Dendritic cell treated with granulocyte-macrophage colony-stimulating factor and Interleukin-4, amounts not matched to agents 40 ng/mL and 50 ng/mL, for 4 days (primary cell): ENCODE results near the gene CD300A.
"Not testable (repeated sequence)": the region's sequence is repeated elsewhere in the genome, so short reads cannot be mapped to it uniquely, and the experiment has no call there.

Experiments
- H3K27ac Mint-ChIP-seq: one replicate; pipeline ENCODE4 v1.8.0; 2022; ENCODE audit warnings: mild to moderate bottlenecking, mixed read lengths
- H3K27me3 Mint-ChIP-seq: one replicate; pipeline ENCODE4 v1.8.0; 2022; ENCODE audit warnings: mild to moderate bottlenecking, mixed read lengths
- H3K36me3 Mint-ChIP-seq: one replicate; pipeline ENCODE4 v1.8.0; 2022; ENCODE audit warnings: low read depth, mixed read lengths
- H3K4me1 Mint-ChIP-seq: one replicate; pipeline ENCODE4 v1.8.0; 2022; ENCODE audit warnings: low read depth, mixed read lengths
- H3K4me3 Mint-ChIP-seq: one replicate; pipeline ENCODE4 v1.8.0; 2022; ENCODE audit warnings: mild to moderate bottlenecking, moderate library complexity, mixed read lengths
- H3K9me3 Mint-ChIP-seq: one replicate; pipeline ENCODE4 v1.8.0; 2022; ENCODE audit warnings: mixed read lengths
- intact Hi-C: fragments of 100-400 bp; cut with micrococcal nuclease; formaldehyde crosslinking; loops from one replicate; pipeline ENCODE4 v1.15.0; 2022

CD300A gene

GRCh38 chr17:74518413-74518981 lies 52.1 kb downstream of the CD300A start:
- intact Hi-C loops, H3K4me3 Mint-ChIP-seq, H3K27me3 Mint-ChIP-seq, H3K27ac Mint-ChIP-seq: not testable (repeated sequence)
- Mint-ChIP-seq H3K36me3 (peaks cover 30% of the 10 kb centered on the region), H3K9me3 (peaks cover 29% of the 10 kb centered on the region), H3K4me1 (peaks cover 83% of the 10 kb centered on the region)

GRCh38 chr17:74520016-74520434 lies 53.6 kb downstream of the CD300A start:
- H3K9me3 Mint-ChIP-seq, result peaks cover 18% of the 10 kb centered on the region
- H3K4me3 Mint-ChIP-seq, result no peak overlapping the region
- no peaks in the 10 kb centered on the region for H3K27me3 Mint-ChIP-seq
- intact Hi-C loops, result no loop called here
- H3K36me3 Mint-ChIP-seq, result peaks cover 33% of the 10 kb centered on the region
- H3K27ac Mint-ChIP-seq, result peak overlapping the region; percentile 92
- H3K4me1 Mint-ChIP-seq, result peaks cover 83% of the 10 kb centered on the region

GRCh38 chr17:74520790-74521480 lies 54.5 kb downstream of the CD300A start:
- H3K9me3 Mint-ChIP-seq, result peaks cover 18% of the 10 kb centered on the region
- no peaks in the 10 kb centered on the region for H3K27me3 Mint-ChIP-seq
- peaks cover 83% of the 10 kb centered on the region for H3K4me1 Mint-ChIP-seq
- peak overlapping the region; percentile 81 for H3K4me3 Mint-ChIP-seq
- H3K36me3 Mint-ChIP-seq, result peaks cover 41% of the 10 kb centered on the region
- peak overlapping the region; percentile 92 for H3K27ac Mint-ChIP-seq
- intact Hi-C loops, result loop anchor here (1.0 kb wide), 1 partner anchor 11 kb away; no protein-coding TSS in a partner anchor

DNA sequence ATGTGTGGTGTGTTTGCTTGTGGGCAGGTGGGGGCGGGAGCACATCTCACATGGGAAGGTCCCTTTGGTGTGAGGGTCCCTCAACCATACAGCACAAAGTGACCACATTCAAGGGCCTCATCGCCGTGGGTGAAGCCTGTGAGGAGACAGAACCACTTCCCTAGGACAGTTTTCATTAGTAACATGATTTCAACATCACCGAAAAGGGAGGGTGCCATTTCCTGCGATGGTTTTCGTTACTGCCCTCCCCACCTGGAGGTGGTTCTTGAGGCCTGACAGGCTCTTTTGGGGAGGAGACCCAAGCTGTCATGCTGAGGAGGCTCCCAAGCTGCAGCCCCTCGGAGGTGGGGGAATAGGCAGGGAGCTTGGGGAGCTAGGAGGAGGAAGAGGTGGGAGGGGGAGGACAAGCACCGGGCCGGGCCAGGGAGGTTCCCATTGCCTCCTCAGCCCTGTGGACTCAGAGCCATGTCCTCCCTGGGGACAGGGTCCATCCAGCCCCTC lies 55.3 kb downstream of the CD300A start:
- peaks cover 18% of the 10 kb centered on the region for H3K9me3 Mint-ChIP-seq
- intact Hi-C loops, result loop anchor here (1.0 kb wide), 1 partner anchor 11 kb away; no protein-coding TSS in a partner anchor
- no peaks in the 10 kb centered on the region for H3K27me3 Mint-ChIP-seq
- H3K36me3 Mint-ChIP-seq, result peaks cover 46% of the 10 kb centered on the region
- peaks cover 82% of the 10 kb centered on the region for H3K4me1 Mint-ChIP-seq
- H3K27ac Mint-ChIP-seq, result peak overlapping the region; percentile 92
- H3K4me3 Mint-ChIP-seq, result peak overlapping the region; percentile 81

GRCh38 chr17:74522381-74523105 lies 56.1 kb downstream of the CD300A start:
- H3K9me3 Mint-ChIP-seq, result peaks cover 18% of the 10 kb centered on the region
- intact Hi-C loops, result no loop called here
- peak overlapping the region; percentile 92 for H3K27ac Mint-ChIP-seq
- H3K4me1 Mint-ChIP-seq, result peaks cover 84% of the 10 kb centered on the region
- peak overlapping the region; percentile 81 for H3K4me3 Mint-ChIP-seq
- H3K36me3 Mint-ChIP-seq, result peaks cover 46% of the 10 kb centered on the region
- no peaks in the 10 kb centered on the region for H3K27me3 Mint-ChIP-seq

DNA sequence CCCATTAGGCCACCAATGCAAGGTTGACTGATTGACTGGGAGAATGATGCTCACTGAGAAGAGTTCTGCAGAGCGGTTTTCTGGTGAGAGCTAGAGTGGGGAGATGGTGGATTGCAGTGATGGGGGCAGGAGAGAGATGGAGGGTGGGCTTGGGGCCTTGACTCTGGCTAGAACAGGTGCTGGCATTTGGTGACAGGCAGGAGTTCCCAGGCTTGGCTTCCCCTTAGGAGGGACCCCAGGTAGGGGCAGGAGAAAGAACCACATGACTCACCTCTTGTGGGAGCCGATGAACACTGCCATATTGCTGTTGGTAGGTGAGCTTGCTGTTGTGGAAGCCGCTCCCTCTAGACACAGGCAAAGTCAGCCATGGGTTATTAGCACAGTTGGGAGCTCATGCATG lies 56.9 kb downstream of the CD300A start:
- no peak overlapping the region for H3K4me3 Mint-ChIP-seq
- peak overlapping the region; percentile 92 for H3K27ac Mint-ChIP-seq
- intact Hi-C loops, result no loop called here
- peaks cover 17% of the 10 kb centered on the region for H3K9me3 Mint-ChIP-seq
- H3K4me1 Mint-ChIP-seq, result peaks cover 89% of the 10 kb centered on the region
- no peaks in the 10 kb centered on the region for H3K27me3 Mint-ChIP-seq
- peaks cover 46% of the 10 kb centered on the region for H3K36me3 Mint-ChIP-seq

GRCh38 chr17:74524653-74525464 lies 58.4 kb downstream of the CD300A start:
- Mint-ChIP-seq H3K27me3 (no peaks in the 10 kb centered on the region), H3K4me1 (peaks cover 94% of the 10 kb centered on the region), H3K27ac (peak overlapping the region; percentile 83), H3K4me3 (peak overlapping the region; percentile 14), H3K36me3 (peaks cover 46% of the 10 kb centered on the region), H3K9me3 (peaks cover 10% of the 10 kb centered on the region)
- intact Hi-C loops, result no loop called here

- Mint-ChIP-seq H3K27ac (peak overlapping the region; percentile 83), H3K4me3 (no peak overlapping the region), H3K36me3 (peaks cover 46% of the 10 kb centered on the region), H3K9me3 (peaks cover 10% of the 10 kb centered on the region), H3K27me3 (no peaks in the 10 kb centered on the region), H3K4me1 (peaks cover 94% of the 10 kb centered on the region)
- intact Hi-C loops, result no loop called here
These were observed 59.0 kb downstream of the CD300A start for GRCh38 chr17:74525465-74525725.

- H3K27ac Mint-ChIP-seq, result peak overlapping the region; percentile 83
- H3K36me3 Mint-ChIP-seq, result peaks cover 46% of the 10 kb centered on the region
- H3K4me3 Mint-ChIP-seq, result no peak overlapping the region
- no peaks in the 10 kb centered on the region for H3K27me3 Mint-ChIP-seq
- intact Hi-C loops, result no loop called here
- H3K4me1 Mint-ChIP-seq, result peaks cover 94% of the 10 kb centered on the region
- H3K9me3 Mint-ChIP-seq, result peaks cover 10% of the 10 kb centered on the region
These were observed 59.4 kb downstream of the CD300A start for GRCh38 chr17:74525781-74526288.

DNA sequence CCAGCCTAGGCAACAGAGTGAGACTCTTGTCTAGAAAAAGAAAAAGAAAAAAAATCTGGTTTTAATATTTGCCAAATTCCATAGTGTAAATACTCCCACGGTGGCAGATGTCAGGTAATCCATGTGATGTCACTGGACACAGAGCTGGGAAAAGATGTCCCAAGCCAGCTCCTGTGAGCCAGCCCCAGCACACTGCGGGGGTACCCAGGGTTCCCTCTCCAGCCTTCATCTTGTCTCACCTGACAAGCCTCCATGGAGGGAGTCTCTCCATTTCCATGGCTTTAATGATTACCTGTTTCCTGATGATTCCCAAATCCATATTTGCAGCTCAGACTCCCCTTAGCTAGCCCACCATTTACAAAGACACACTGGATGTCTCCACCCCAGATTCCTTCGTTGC lies 60.2 kb downstream of the CD300A start:
- Mint-ChIP-seq H3K27me3 (no peaks in the 10 kb centered on the region), H3K36me3 (peaks cover 51% of the 10 kb centered on the region), H3K4me1 (peaks cover 94% of the 10 kb centered on the region), H3K27ac (peak overlapping the region; percentile 83), H3K9me3 (peaks cover 10% of the 10 kb centered on the region), H3K4me3 (no peak overlapping the region)
- intact Hi-C loops, result no loop called here

DNA sequence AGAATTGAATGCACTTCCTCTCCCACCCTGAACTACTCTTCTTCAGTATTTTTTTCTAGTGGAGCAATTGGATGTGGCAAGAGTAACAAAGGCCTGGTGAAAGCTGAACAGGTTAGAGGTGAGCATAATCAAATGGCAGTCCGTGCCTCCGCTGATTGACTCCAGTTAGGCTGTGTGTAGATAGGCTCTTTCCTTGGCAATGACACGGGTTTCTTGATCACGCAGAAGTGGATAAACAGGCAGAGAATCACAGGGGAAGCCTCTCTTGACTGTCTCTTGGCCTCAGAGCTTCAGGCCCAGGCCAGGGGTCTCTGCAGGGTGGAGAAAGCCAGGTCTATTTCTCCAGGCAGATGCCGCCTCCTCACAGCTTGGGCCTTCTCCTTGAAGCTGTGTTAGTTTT lies 60.6 kb downstream of the CD300A start:
- no peak overlapping the region for H3K4me3 Mint-ChIP-seq
- peaks cover 10% of the 10 kb centered on the region for H3K9me3 Mint-ChIP-seq
- no peaks in the 10 kb centered on the region for H3K27me3 Mint-ChIP-seq
- peaks cover 48% of the 10 kb centered on the region for H3K36me3 Mint-ChIP-seq
- peaks cover 94% of the 10 kb centered on the region for H3K4me1 Mint-ChIP-seq
- intact Hi-C loops, result no loop called here
- peak overlapping the region; percentile 83 for H3K27ac Mint-ChIP-seq

DNA sequence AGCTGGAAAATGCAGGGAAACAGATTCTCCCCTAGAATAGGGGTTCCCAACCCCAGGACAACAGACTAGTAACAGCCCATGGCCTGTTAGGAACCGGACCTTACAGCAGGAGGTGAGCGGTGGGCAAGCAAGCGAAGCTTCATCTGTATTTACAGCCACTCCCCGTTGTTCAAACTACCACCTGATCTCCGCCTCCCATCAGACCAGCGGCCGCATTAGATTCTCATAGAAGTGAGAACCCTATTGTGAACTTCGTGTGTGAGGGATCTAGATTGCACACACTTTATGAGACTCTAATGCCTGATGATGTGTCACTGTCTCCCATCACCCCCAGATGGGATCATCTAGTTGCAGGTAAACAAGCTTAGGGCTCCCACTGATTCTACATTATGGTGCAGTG lies 61.3 kb downstream of the CD300A start:
- no peaks in the 10 kb centered on the region for H3K27me3 Mint-ChIP-seq
- H3K4me1 Mint-ChIP-seq, result peaks cover 92% of the 10 kb centered on the region
- H3K27ac Mint-ChIP-seq, result peak overlapping the region; percentile 83
- H3K36me3 Mint-ChIP-seq, result peaks cover 41% of the 10 kb centered on the region
- intact Hi-C loops, result no loop called here
- peaks cover 9% of the 10 kb centered on the region for H3K9me3 Mint-ChIP-seq
- no peak overlapping the region for H3K4me3 Mint-ChIP-seq

GRCh38 chr17:74528491-74529199 lies 62.2 kb downstream of the CD300A start:
- peaks cover under 1% of the 10 kb centered on the region for H3K9me3 Mint-ChIP-seq

More at GRCh38 chr17:74528491-74529199, 62.2 kb downstream of the CD300A start:
- Mint-ChIP-seq H3K27me3 (no peaks in the 10 kb centered on the region), H3K36me3 (peaks cover 32% of the 10 kb centered on the region), H3K4me3 (no peak overlapping the region), H3K27ac (peak overlapping the region; percentile 83), H3K4me1 (peaks cover 92% of the 10 kb centered on the region)
- intact Hi-C loops, result no loop called here
